Testis (tissue), 3 donors: ENCODE results near the gene NUCB2. TPM values are rescaled to one million over a fixed set of nuclear protein-coding genes. Genes with fewer than 3 reads are reported as not detected.

Experiments
- DNase-seq: peaks from one replicate; pipeline ENCODE4 v3.0.0-alpha.2; 2019
- H3K27ac ChIP-seq, 2 donors: fragments of 200-600 bp; sonication (generic); one replicate each; pipeline ENCODE4 v1.5.1; 2019
- H3K27me3 ChIP-seq: fragments of 200-600 bp; sonication (generic); one replicate; pipeline ENCODE4 v1.5.1; 2019
- H3K36me3 ChIP-seq: fragments of 200-600 bp; sonication (generic); one replicate; pipeline ENCODE4 v1.5.1; 2017; ENCODE audit warnings: low read depth; ENCODE audit errors: missing control alignments
- H3K4me1 ChIP-seq: fragments of 200-600 bp; sonication (generic); one replicate; pipeline ENCODE4 v1.5.1; 2019
- H3K4me3 ChIP-seq, 2 donors: fragments of 200-600 bp; sonication (generic); one replicate each; pipeline ENCODE4 v1.5.1; 2017 to 2019
- H3K9me3 ChIP-seq: fragments of 200-600 bp; sonication (generic); one replicate; pipeline ENCODE4 v1.5.1; 2017
- CTCF ChIP-seq, 3 experiments: fragments of 450-650 bp in 2 of 3; fragments of 200-600 bp in 1 of 3; sonication (generic) in 1 of 3; IDR thresholded peaks; one replicate each; pipeline ENCODE4 v1.5.1; 2016 to 2019; ENCODE audit warnings: antibody characterized with exemption in 3 of 3, mild to moderate bottlenecking in 2 of 3, moderate library complexity in 1 of 3
- POLR2A ChIP-seq: fragments of 450-650 bp; IDR thresholded peaks from one replicate; pipeline ENCODE4 v1.6.1; 2017; ENCODE audit warnings: antibody characterized with exemption, mild to moderate bottlenecking, moderate library complexity
- WGBS, 2 donors: methylation state at CpG; one replicate each; pipeline ENCODE4 v1.1.5; 2018; 5-methylcytosine and 5-hydroxymethylcytosine counted together
- intact Hi-C: fragments of 100-400 bp; cut with DNase I; formaldehyde crosslinking; loops from one replicate; pipeline ENCODE4 v1.15.1; 2023; ENCODE audit warnings: low total_unique reads
- polyA plus RNA-seq: library from polyadenylated mRNA; stranded (reverse); fragments of 350-450 nt; fragmentation: Illumina TruSeq; extraction: RNeasy Lipid Tissue Mini Kit (QIAGEN cat#74804); gene quantifications from one replicate; pipeline ENCODE4 v1.2.3, GENCODE V29; 2014; ENCODE audit warnings: low read depth, low replicate concordance; ENCODE audit not compliant: insufficient read depth
- total RNA-seq, 2 donors: library from RNA; depleted of rRNA; stranded (reverse); fragments of >200 nt; gene quantifications; one replicate each; pipeline ENCODE4 v1.2.3, GENCODE V29; 2016

The NUCB2 gene
- total and polyA plus RNA-seq, 3 donors from 2014 or later = 86.1 to 186 (median 138) TPM

- Histone ChIP-seq H3K36me3 (no peaks in the 10 kb centered on the region), H3K27ac (peak overlapping the region; percentile 32 to 41), H3K4me3 (no peak overlapping the region), H3K9me3 (no peaks in the 10 kb centered on the region), H3K4me1 (no peaks in the 10 kb centered on the region), H3K27me3 (no peaks in the 10 kb centered on the region)
- DNase-seq = no peak
- TF ChIP-seq POLR2A (no peak), CTCF (IDR thresholded peaks at IDR 0.05) (no peak)
- 60 to 80% methylated on average over 1 of the region's 1 CpG for WGBS, 2 donors
- intact Hi-C loops = no loop called here
Measured at GRCh38 chr11:17293311-17293710, 16.8 kb downstream of the NUCB2 start.

DNA sequence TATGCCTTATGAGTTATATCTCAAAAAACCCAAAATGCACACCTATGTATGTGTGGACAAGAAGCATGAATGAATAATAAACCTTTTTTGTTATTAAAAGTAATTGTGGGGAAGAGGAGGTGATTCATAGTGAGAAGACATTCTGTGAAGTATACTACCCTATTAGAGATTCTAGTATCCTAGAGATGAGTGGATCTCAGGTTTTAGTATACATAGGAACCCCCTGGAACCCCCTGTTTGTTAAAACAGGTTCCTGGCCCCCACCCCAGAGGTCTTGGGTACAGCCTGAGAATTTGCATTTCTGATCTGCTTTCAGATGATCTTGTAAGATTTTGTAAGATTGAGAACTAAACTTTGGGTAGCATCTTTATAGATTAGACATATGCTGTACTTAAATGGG, 17.5 kb downstream of the NUCB2 start:
- H3K9me3 ChIP-seq = no peaks in the 10 kb centered on the region
- TF ChIP-seq CTCF (IDR thresholded peaks at IDR 0.05) (no peak), POLR2A (no peak)
- H3K4me3 ChIP-seq = no peak overlapping the region
- no peaks in the 10 kb centered on the region for H3K36me3 ChIP-seq
- peak overlapping the region; percentile 7 to 32 for H3K27ac ChIP-seq
- H3K4me1 ChIP-seq = no peaks in the 10 kb centered on the region
- intact Hi-C loops = no loop called here
- H3K27me3 ChIP-seq = no peaks in the 10 kb centered on the region
- no peak for DNase-seq

- no peaks in the 10 kb centered on the region for H3K9me3 ChIP-seq
- 96 to 98% methylated on average over 6 of the region's 6 CpGs for WGBS, 2 donors
- H3K27me3 ChIP-seq = no peaks in the 10 kb centered on the region
- intact Hi-C loops = no loop called here
- TF ChIP-seq POLR2A = no peak
- no peak for TF ChIP-seq CTCF (IDR thresholded peaks at IDR 0.05)
- H3K4me1 ChIP-seq = no peaks in the 10 kb centered on the region
- H3K36me3 ChIP-seq = no peaks in the 10 kb centered on the region
- no peak overlapping the region for H3K4me3 ChIP-seq
- no peak overlapping the region for H3K27ac ChIP-seq
- DNase-seq = no peak
Measured at GRCh38 chr11:17296852-17297559, 20.5 kb downstream of the NUCB2 start.

- no peak overlapping the region for H3K4me3 ChIP-seq
- H3K9me3 ChIP-seq = no peaks in the 10 kb centered on the region
- no peaks in the 10 kb centered on the region for H3K4me1 ChIP-seq
- H3K36me3 ChIP-seq = no peaks in the 10 kb centered on the region
- DNase-seq = no peak
- TF ChIP-seq POLR2A = no peak
- TF ChIP-seq CTCF (IDR thresholded peaks at IDR 0.05) = no peak
- intact Hi-C loops = no loop called here
- no peaks in the 10 kb centered on the region for H3K27me3 ChIP-seq
- H3K27ac ChIP-seq = no peak overlapping the region
- 89 to 95% methylated on average over 5 of the region's 5 CpGs for WGBS, 2 donors
Measured at GRCh38 chr11:17298302-17298701, 21.8 kb downstream of the NUCB2 start.

DNA sequence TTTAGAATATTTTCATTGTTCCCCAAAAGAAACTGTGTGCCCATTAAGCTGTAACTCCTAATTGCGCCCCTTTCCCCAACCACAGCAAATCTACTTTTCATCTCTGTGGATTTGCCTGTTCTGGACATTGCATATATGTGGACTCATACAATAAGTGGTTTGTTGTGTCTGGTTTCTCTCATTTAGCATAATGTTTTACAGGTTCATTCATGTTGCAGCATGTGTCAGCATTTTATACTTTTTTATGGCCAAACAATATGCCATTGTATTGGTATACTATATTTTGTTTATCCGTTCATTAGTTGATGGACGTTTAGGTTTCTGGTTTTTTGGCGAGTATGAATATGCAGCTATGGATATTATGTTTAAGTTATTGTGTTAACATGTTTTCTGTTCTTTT, 23.8 kb downstream of the NUCB2 start:
- no peak overlapping the region for H3K4me3 ChIP-seq
- TF ChIP-seq CTCF (IDR thresholded peaks at IDR 0.05) (no peak), POLR2A (no peak)
- no peak overlapping the region for H3K27ac ChIP-seq
- 88 to 90% methylated on average over 4 of the region's 4 CpGs for WGBS, 2 donors
- DNase-seq = no peak
- no peaks in the 10 kb centered on the region for H3K36me3 ChIP-seq
- H3K4me1 ChIP-seq = no peaks in the 10 kb centered on the region
- no peaks in the 10 kb centered on the region for H3K27me3 ChIP-seq
- intact Hi-C loops = no loop called here
- H3K9me3 ChIP-seq = no peaks in the 10 kb centered on the region
